Large intestine (tissue), 3 donors: ENCODE measurements around the gene SLC43A2. TPM values are rescaled to one million over a fixed set of nuclear protein-coding genes. Genes with fewer than 3 reads are reported as not detected.
A peak's percentile ranks its signal among the peaks of the same experiment; 100 is the strongest.

Experiments
- DNase-seq, 2 donors: peaks; one replicate each; pipeline versions ENCODE4 v3.0.0 to v3.0.0-alpha.2; 2013
- H3K27ac ChIP-seq: one replicate; pipeline ENCODE4 v1.5.1; 2013; ENCODE audit warnings: low read length
- H3K27me3 ChIP-seq: 2 replicates; pipeline ENCODE4 v1.6.1; 2013; ENCODE audit warnings: low read length; ENCODE audit not compliant: control insufficient read depth, insufficient read depth
- H3K36me3 ChIP-seq: 2 replicates; pipeline ENCODE4 v1.6.1; 2013; ENCODE audit warnings: low read length; ENCODE audit not compliant: control insufficient read depth, insufficient read depth
- H3K4me1 ChIP-seq: one replicate; pipeline ENCODE4 v1.6.1; 2013; ENCODE audit warnings: low read length; ENCODE audit not compliant: control insufficient read depth, insufficient read depth
- H3K4me3 ChIP-seq: one replicate; pipeline ENCODE4 v1.5.1; 2013; ENCODE audit warnings: low read length
- H3K9me3 ChIP-seq: one replicate; pipeline ENCODE4 v1.6.1; 2013; ENCODE audit warnings: mild to moderate bottlenecking, low read depth, low read length, moderate library complexity; ENCODE audit not compliant: control insufficient read depth
- WGBS: methylation state at CpG from one replicate; pipeline ENCODE4 v1.1.5; 2013; ENCODE audit warnings: low lambda C conversion rate; ENCODE audit not compliant: insufficient coverage; 5-methylcytosine and 5-hydroxymethylcytosine counted together
- polyA plus RNA-seq: library from polyadenylated mRNA; unstranded; fragments of 120-200 nt; gene quantifications from one replicate; pipeline ENCODE4 v1.2.1, GENCODE V29; 2013

SLC43A2 gene
- polyA plus RNA-seq, 1 donor = 80.3 TPM

GRCh38 chr17:1623057-1623630 lies 5.5 kb downstream of the SLC43A2 start:
- DNase-seq = no peak
- no peak overlapping the region for H3K4me3 ChIP-seq
- peaks cover 26% of the 10 kb centered on the region for H3K36me3 ChIP-seq
- WGBS = no CpG with 5 or more reads among the region's 14 CpGs
- H3K4me1 ChIP-seq = peaks cover 37% of the 10 kb centered on the region
- H3K27ac ChIP-seq = no peak overlapping the region
- no peaks in the 10 kb centered on the region for H3K9me3 ChIP-seq
- no peaks in the 10 kb centered on the region for H3K27me3 ChIP-seq

- H3K4me3 ChIP-seq = no peak overlapping the region
- peaks cover 31% of the 10 kb centered on the region for H3K4me1 ChIP-seq
- no peaks in the 10 kb centered on the region for H3K9me3 ChIP-seq
- H3K36me3 ChIP-seq = peaks cover 30% of the 10 kb centered on the region
- no peak overlapping the region for H3K27ac ChIP-seq
- no peaks in the 10 kb centered on the region for H3K27me3 ChIP-seq
- DNase-seq = no peak
- WGBS = no CpG with 5 or more reads among the region's 22 CpGs
These were observed 7.2 kb downstream of the SLC43A2 start for GRCh38 chr17:1621273-1621954.

GRCh38 chr17:1620486-1620885 lies 8.1 kb downstream of the SLC43A2 start:
- Histone ChIP-seq H3K27me3 (no peaks in the 10 kb centered on the region), H3K4me1 (peaks cover 29% of the 10 kb centered on the region), H3K9me3 (no peaks in the 10 kb centered on the region), H3K27ac (no peak overlapping the region), H3K4me3 (no peak overlapping the region), H3K36me3 (peaks cover 34% of the 10 kb centered on the region)
- WGBS = no CpG with 5 or more reads among the region's 13 CpGs
- DNase-seq = no peak

- peak; percentile 94 to 97 for DNase-seq
- peaks cover 14% of the 10 kb centered on the region for H3K4me1 ChIP-seq
- H3K36me3 ChIP-seq = peaks cover 43% of the 10 kb centered on the region
- H3K27me3 ChIP-seq = no peaks in the 10 kb centered on the region
- no peaks in the 10 kb centered on the region for H3K9me3 ChIP-seq
- WGBS = no CpG with 5 or more reads among the region's 20 CpGs
- H3K27ac ChIP-seq = peak overlapping the region; percentile 80
- no peak overlapping the region for H3K4me3 ChIP-seq
These were observed 10.9 kb downstream of the SLC43A2 start for GRCh38 chr17:1617620-1618174.

GRCh38 chr17:1616101-1616500 lies 12.5 kb downstream of the SLC43A2 start:
- DNase-seq = no peak
- Histone ChIP-seq H3K9me3 (no peaks in the 10 kb centered on the region), H3K4me3 (no peak overlapping the region), H3K36me3 (peaks cover 42% of the 10 kb centered on the region), H3K27ac (no peak overlapping the region), H3K4me1 (peaks cover 11% of the 10 kb centered on the region), H3K27me3 (no peaks in the 10 kb centered on the region)
- WGBS = 100% methylated on average over 1 of the region's 13 CpGs

GRCh38 chr17:1612400-1612799 lies 16.2 kb downstream of the SLC43A2 start:
- WGBS = no CpG with 5 or more reads among the region's 16 CpGs
- H3K4me3 ChIP-seq = no peak overlapping the region
- H3K27me3 ChIP-seq = no peaks in the 10 kb centered on the region
- no peaks in the 10 kb centered on the region for H3K4me1 ChIP-seq
- no peaks in the 10 kb centered on the region for H3K9me3 ChIP-seq
- DNase-seq = no peak
- no peak overlapping the region for H3K27ac ChIP-seq
- H3K36me3 ChIP-seq = peaks cover 46% of the 10 kb centered on the region

GRCh38 chr17:1611715-1612114 lies 16.9 kb downstream of the SLC43A2 start:
- H3K36me3 ChIP-seq = peaks cover 52% of the 10 kb centered on the region
- no peaks in the 10 kb centered on the region for H3K27me3 ChIP-seq
- no peak overlapping the region for H3K4me3 ChIP-seq
- H3K4me1 ChIP-seq = no peaks in the 10 kb centered on the region
- no peak overlapping the region for H3K27ac ChIP-seq
- H3K9me3 ChIP-seq = no peaks in the 10 kb centered on the region
- DNase-seq = no peak
- 33% methylated on average over 1 of the region's 10 CpGs for WGBS

- Histone ChIP-seq H3K27ac (no peak overlapping the region), H3K27me3 (no peaks in the 10 kb centered on the region), H3K4me1 (no peaks in the 10 kb centered on the region), H3K36me3 (peaks cover 47% of the 10 kb centered on the region), H3K9me3 (no peaks in the 10 kb centered on the region), H3K4me3 (no peak overlapping the region)
- 92% methylated on average over 2 of the region's 7 CpGs for WGBS
- no peak for DNase-seq
These were observed 20.0 kb downstream of the SLC43A2 start for GRCh38 chr17:1608676-1609075.

- DNase-seq = no peak
- Histone ChIP-seq H3K27ac (no peak overlapping the region), H3K4me1 (no peaks in the 10 kb centered on the region), H3K9me3 (no peaks in the 10 kb centered on the region), H3K27me3 (no peaks in the 10 kb centered on the region), H3K4me3 (no peak overlapping the region), H3K36me3 (peaks cover 40% of the 10 kb centered on the region)
- no CpG with 5 or more reads among the region's 5 CpGs for WGBS
These were observed 20.7 kb downstream of the SLC43A2 start for GRCh38 chr17:1607971-1608320.

GRCh38 chr17:1606352-1606985 lies 22.2 kb downstream of the SLC43A2 start:
- Histone ChIP-seq H3K36me3 (peaks cover 38% of the 10 kb centered on the region), H3K27me3 (no peaks in the 10 kb centered on the region), H3K4me1 (no peaks in the 10 kb centered on the region), H3K4me3 (no peak overlapping the region), H3K27ac (no peak overlapping the region), H3K9me3 (peaks cover 9% of the 10 kb centered on the region)
- no peak for DNase-seq
- no CpG with 5 or more reads among the region's 26 CpGs for WGBS
